GM12891 (cell line): Measurements from ENCODE around the gene PUM1.

Experiments used
- DNase-seq: peaks from one replicate; pipeline ENCODE4 v3.0.0; 2011; ENCODE audit warnings: low spot score; ENCODE audit not compliant: insufficient read length
- FAIRE-seq: peaks from 2 replicates; lab custom pipeline; 2011; peaks lifted over from hg19 to GRCh38; lab: Jason Lieb, UNC
- PAX5 ChIP-seq: IDR thresholded peaks from 2 replicates; pipeline ENCODE4 v1.6.1; 2011; ENCODE audit warnings: low read length, moderate library complexity, mild to moderate bottlenecking; ENCODE audit not compliant: insufficient read depth, severe bottlenecking
- POLR2A ChIP-seq: IDR thresholded peaks from 2 replicates; pipeline ENCODE4 v1.6.1; 2011; ENCODE audit warnings: low read depth, low read length, control low read depth
- POLR2AphosphoS5 ChIP-seq: IDR thresholded peaks from 2 replicates; pipeline ENCODE4 v1.6.1; 2011; ENCODE audit warnings: low read depth, low read length, control low read depth
- POU2F2 ChIP-seq: IDR thresholded peaks from 2 replicates; pipeline ENCODE4 v1.6.1; 2011; ENCODE audit warnings: low read depth, mild to moderate bottlenecking, control low read depth, low read length, moderate library complexity
- SPI1 ChIP-seq: IDR thresholded peaks from 2 replicates; pipeline ENCODE4 v1.6.1; 2011; ENCODE audit warnings: low read depth, low read length, control low read depth
- TAF1 ChIP-seq: IDR thresholded peaks from 2 replicates; pipeline ENCODE4 v1.6.1; 2011; ENCODE audit warnings: low read depth, low read length, control low read depth

Gene PUM1

DNA sequence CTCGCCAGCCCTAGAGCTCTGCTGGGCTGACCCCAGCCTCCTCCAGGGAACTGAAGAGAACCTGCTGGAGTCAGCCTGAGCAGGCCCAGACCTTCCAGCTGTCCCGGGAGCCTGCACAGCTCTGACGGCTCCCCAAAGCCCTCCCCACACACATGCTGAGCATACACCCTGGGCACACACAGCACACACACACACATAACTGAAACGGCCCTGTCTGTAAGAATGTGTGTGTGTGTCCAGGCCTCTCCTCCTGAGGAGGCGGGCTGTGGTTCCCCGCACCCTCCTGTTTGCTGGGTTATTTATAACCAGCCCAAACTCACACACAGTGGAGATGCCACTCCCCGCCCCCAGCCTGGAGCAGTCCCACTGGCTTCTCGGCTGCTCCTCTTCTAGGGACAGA is 177.1 kb downstream of the PUM1 start:
- FAIRE-seq (no peak), DNase-seq (no peak)
- TF ChIP-seq SPI1 (no peak), PAX5 (no peak), POLR2A (no peak), TAF1 (no peak), POU2F2 (no peak), POLR2AphosphoS5 (no peak)

DNA sequence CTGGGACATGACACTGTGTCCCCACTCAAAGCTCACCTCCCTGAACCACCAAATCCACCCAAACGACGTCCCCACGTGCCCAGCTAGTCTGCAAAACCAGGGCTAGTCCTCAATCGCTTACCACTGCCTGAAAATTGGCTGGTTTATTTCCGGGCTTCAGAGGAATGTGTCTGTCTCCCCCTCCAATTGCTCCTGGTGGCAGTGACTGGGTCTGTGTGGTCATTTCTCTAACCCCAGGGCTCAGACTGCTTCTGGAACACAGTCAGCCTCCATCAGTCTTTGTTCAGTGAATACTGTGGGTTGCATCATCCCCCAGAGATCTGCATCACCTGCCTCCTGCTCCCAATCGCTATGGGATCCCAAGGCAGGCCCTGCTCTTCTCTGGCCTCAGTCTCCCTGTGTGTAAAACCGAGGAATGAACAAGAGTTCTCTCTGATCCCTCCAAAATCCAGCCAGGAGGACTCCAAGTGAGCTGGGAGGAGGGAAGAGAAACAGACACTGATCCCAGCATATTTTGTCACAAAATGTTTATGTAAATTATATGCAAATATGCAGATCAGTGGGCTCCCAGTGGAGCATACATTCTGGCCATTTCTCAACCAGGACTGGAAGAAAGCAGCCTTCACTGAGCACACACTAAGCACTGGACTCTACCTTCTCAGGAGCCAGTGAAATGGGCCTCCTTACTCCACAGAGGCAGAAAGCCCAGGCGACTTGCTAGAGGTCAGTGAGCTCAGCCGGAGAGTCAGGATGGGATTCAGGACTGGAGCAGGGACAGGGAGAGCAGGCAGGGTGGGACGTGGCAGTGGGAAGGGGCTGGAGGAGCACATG is 177.8 kb downstream of the PUM1 start:
- FAIRE-seq (no peak), DNase-seq (no peak)
- TF ChIP-seq PAX5: no peak
- no peak for TF ChIP-seq POLR2AphosphoS5
- TF ChIP-seq POLR2A: no peak

- TF ChIP-seq POU2F2 (no peak), POLR2AphosphoS5 (no peak), PAX5 (no peak), SPI1 (no peak), TAF1 (no peak)
- FAIRE-seq: no peak
- DNase-seq: no peak
These were observed 178.6 kb downstream of the PUM1 start for GRCh38 chr1:30886710-30887428.

GRCh38 chr1:30885570-30886522 is 179.7 kb downstream of the PUM1 start:
- TF ChIP-seq POLR2AphosphoS5 (no peak), POLR2A (no peak), POU2F2 (no peak), TAF1 (no peak), SPI1 (no peak), PAX5 (no peak)
- FAIRE-seq: no peak
- no peak for DNase-seq

- FAIRE-seq (no peak), DNase-seq (no peak)
- TF ChIP-seq POU2F2 (no peak), POLR2AphosphoS5 (no peak), POLR2A (no peak), SPI1 (no peak), PAX5 (no peak), TAF1 (no peak)
These were observed 180.8 kb downstream of the PUM1 start for GRCh38 chr1:30884723-30885122.

- FAIRE-seq: no peak
- no peak for DNase-seq
- TF ChIP-seq SPI1 (no peak), PAX5 (no peak), POLR2A (no peak), POLR2AphosphoS5 (no peak)
These were observed 181.9 kb downstream of the PUM1 start for GRCh38 chr1:30883389-30884172.

DNA sequence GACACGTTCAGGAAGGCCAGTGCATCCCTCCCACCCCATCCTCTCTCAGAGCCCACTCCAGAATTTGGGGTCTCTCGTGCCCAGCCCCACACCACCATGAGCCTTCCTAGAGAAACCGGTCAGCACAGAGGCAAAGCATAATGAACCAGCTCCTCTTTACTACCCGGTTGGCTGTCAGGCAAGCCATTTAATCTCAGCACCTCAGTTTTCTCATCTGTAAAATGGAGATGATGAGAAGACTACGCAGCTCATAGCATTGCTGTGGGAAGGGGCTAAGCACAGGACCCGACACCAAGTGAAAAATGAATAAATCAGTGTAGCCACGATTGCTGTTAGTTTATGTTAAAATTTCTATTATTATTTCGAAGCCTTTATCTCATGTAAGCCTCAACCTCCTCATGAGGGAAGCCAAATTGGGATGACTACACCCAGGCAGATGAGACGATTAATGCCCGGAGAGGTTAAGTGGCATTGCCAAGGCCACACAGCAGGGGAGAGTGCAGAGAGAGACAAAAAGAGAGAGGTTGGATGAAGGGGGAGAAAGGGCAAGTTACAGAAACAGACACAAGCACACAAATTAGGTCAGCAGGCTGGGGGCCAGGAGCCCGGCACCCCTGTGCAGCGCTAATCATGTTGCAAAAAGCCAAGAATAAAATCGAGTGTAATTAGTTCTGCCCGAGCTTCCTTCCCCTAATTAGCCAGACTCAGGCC is 182.7 kb downstream of the PUM1 start:
- TF ChIP-seq SPI1 (no peak), POU2F2 (no peak), TAF1 (no peak), POLR2AphosphoS5 (no peak), POLR2A (no peak), PAX5 (no peak)
- FAIRE-seq (no peak), DNase-seq (no peak)
